CD4-positive, CD25-positive, alpha-beta regulatory T cell (primary cell): ENCODE results near the gene MTHFSD. TPM values are rescaled to one million over a fixed set of nuclear protein-coding genes. Genes with fewer than 3 reads are reported as not detected.

Experiments used
- ATAC-seq, 2 donors: fragments of 150-1000 bp; cut with Tn5 transposase; one replicate each; pipeline ENCODE4 v1.10.0; 2021; ENCODE audit warnings: low read depth in 2 of 2, moderate number of reproducible peaks in 2 of 2, moderate library complexity in 1 of 2
- DNase-seq, 3 donors: peaks; one replicate each; pipeline versions ENCODE4 v3.0.0 to v3.0.0-alpha.2; 2012 to 2022; ENCODE audit warnings: mixed read lengths in 1 of 3
- H3K27ac ChIP-seq: one replicate; pipeline ENCODE4 v1.7.0; 2013; ENCODE audit warnings: mild to moderate bottlenecking, low read length; ENCODE audit not compliant: insufficient read depth, poor library complexity, severe bottlenecking
- H3K27me3 ChIP-seq: one replicate; pipeline ENCODE4 v1.7.0; 2013; ENCODE audit warnings: low read length; ENCODE audit not compliant: control insufficient read depth, insufficient read depth
- H3K36me3 ChIP-seq: one replicate; pipeline ENCODE4 v1.7.0; 2013; ENCODE audit warnings: mild to moderate bottlenecking, low read length, moderate library complexity; ENCODE audit not compliant: control insufficient read depth, insufficient read depth
- H3K4me1 ChIP-seq: 2 replicates; pipeline ENCODE4 v1.7.0; 2013; ENCODE audit warnings: mild to moderate bottlenecking, low read length; ENCODE audit not compliant: insufficient read depth, control insufficient read depth, poor library complexity, severe bottlenecking
- H3K4me3 ChIP-seq: one replicate; pipeline ENCODE4 v1.7.0; 2013; ENCODE audit warnings: low read depth, mild to moderate bottlenecking, low read length, moderate library complexity
- H3K9me3 ChIP-seq, 2 experiments: 1 replicate in 1 of 2; 2 replicates in 1 of 2; pipeline ENCODE4 v1.7.0; 2013; ENCODE audit warnings: low read length in 2 of 2, mild to moderate bottlenecking in 1 of 2, moderate library complexity in 1 of 2; ENCODE audit not compliant: control insufficient read depth in 2 of 2
- H3K27ac Mint-ChIP-seq, 3 donors: one replicate each; pipeline ENCODE4 v1.8.0; 2020 to 2022; ENCODE audit warnings: mild to moderate bottlenecking in 3 of 3, mixed read lengths in 3 of 3, moderate library complexity in 2 of 3
- H3K27me3 Mint-ChIP-seq: one replicate; pipeline ENCODE4 v1.8.0; 2022; ENCODE audit warnings: mild to moderate bottlenecking, mixed read lengths
- H3K36me3 Mint-ChIP-seq: one replicate; pipeline ENCODE4 v1.8.0; 2020; ENCODE audit warnings: mixed read lengths
- H3K4me1 Mint-ChIP-seq, 4 donors: one replicate each; pipeline ENCODE4 v1.8.0; 2020 to 2022; ENCODE audit warnings: mixed read lengths in 4 of 4, mild to moderate bottlenecking in 1 of 4
- H3K4me3 Mint-ChIP-seq, 4 donors: one replicate each; pipeline ENCODE4 v1.8.0; 2020 to 2022; ENCODE audit warnings: mild to moderate bottlenecking in 4 of 4, mixed read lengths in 4 of 4, moderate library complexity in 3 of 4
- H3K9me3 Mint-ChIP-seq, 7 donors: one replicate each; pipeline ENCODE4 v1.8.0; 2020 to 2022; ENCODE audit warnings: mixed read lengths in 7 of 7, mild to moderate bottlenecking in 3 of 7, moderate library complexity in 2 of 7
- polyA plus RNA-seq, 4 donors: library from polyadenylated mRNA; unstranded; fragments of 300-500 nt; fragmentation: Illumina TruSeq; gene quantifications; one replicate each; pipeline ENCODE4 v1.2.3, GENCODE V29; 2021
- total RNA-seq: library from RNA; stranded (reverse); gene quantifications from one replicate; pipeline ENCODE4 v1.2.3, GENCODE V29; 2022

MTHFSD gene
- total and polyA plus RNA-seq, 5 donors from 2014 or later, result 13.4 to 19.4 (median 16.4) TPM

DNA sequence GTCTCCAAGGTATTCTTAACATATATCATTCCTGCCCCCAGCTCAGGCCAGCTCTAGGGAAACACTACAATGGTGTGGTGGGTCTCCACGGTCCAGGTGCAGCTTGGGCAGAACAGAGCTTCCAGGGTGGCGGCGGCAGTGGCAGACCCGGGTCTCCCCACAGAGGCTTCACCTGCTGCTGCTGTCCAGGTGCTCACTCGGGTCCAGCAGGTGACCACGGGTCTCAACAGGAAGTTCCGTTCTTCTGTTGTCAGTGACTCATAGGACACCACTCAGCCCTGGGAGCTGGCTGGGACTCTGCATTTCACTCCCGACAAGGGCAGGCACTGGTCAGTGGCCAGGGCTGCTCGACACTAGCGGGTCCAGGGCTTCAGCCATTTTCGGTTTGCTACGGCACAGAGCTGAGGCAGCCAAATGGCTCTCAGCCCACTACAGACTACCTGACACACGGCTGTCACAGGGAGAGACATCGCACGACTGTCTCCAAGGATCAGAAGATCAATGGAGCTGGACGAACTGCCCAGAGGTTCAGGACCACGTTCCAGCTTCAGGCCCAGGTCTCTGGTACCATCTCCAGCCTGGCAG is 16.7 kb downstream of the MTHFSD start:
- DNase-seq, result no peak
- H3K36me3 Mint-ChIP-seq, result peaks cover 36% of the 10 kb centered on the region
- no peaks in the 10 kb centered on the region for H3K27me3 Mint-ChIP-seq
- ATAC-seq, result no peak
- peak overlapping the region in 1 of 3 donors; percentile 36 for H3K27ac Mint-ChIP-seq
- peaks cover 0 to 3% (median 0%) of the 10 kb centered on the region in 7 donors for H3K9me3 Mint-ChIP-seq
- Histone ChIP-seq H3K9me3 (no peaks in the 10 kb centered on the region), H3K27ac (no peak overlapping the region), H3K27me3 (no peaks in the 10 kb centered on the region), H3K36me3 (peaks cover 65% of the 10 kb centered on the region), H3K4me1 (no peaks in the 10 kb centered on the region), H3K4me3 (no peak overlapping the region)
- H3K4me1 Mint-ChIP-seq, result peaks cover 0 to 3% (median 0%) of the 10 kb centered on the region in 4 donors
- no peak overlapping the region for H3K4me3 Mint-ChIP-seq

DNA sequence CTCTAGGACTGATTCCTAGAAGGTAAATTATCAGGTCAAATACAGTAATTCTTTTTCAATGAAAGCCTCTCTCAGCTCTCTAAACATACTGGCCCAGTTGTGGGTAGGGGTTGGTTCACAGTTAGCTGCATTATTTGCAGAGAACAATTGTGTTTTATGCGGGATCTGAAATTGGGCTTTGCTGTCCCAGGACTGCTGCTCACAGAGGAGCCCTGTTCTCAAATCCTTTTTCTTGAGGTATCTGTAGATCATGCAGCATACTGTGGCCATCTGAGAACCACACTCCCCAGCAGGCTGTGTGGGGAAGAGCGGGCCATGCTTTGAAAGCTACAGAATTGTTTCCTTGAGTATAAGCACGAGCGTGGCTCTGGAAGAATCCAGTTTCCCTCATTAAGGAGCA is 17.5 kb downstream of the MTHFSD start:
- Mint-ChIP-seq H3K36me3 (peaks cover 31% of the 10 kb centered on the region), H3K4me1 (no peaks in the 10 kb centered on the region)

DNA sequence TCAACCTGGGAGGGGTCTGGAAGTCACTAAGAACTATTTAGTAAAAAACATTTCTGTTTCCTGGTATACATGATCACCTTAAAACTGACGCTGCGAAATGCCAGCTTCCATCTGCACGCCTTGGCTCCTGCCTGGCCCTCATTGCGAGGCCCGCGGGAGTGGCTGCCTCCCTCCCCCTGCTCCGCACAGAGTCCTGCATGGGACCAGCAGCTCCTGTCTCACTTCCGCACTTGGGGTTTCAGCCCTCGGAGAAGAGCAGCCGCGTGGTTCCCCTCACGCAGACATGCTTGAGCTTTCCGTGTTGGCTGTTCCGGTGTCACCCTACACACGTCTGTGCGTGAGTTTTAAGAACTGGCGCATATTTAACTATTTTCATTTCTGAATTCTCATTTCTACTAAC is 18.4 kb downstream of the MTHFSD start:
- Mint-ChIP-seq H3K4me1 (no peaks in the 10 kb centered on the region), H3K4me3 (no peak overlapping the region), H3K9me3 (peaks cover 0 to 3% (median 0%) of the 10 kb centered on the region in 7 donors), H3K36me3 (peaks cover 27% of the 10 kb centered on the region), H3K27me3 (no peaks in the 10 kb centered on the region), H3K27ac (no peak overlapping the region)
- Histone ChIP-seq H3K4me3 (no peak overlapping the region), H3K4me1 (no peaks in the 10 kb centered on the region), H3K27ac (no peak overlapping the region), H3K9me3 (no peaks in the 10 kb centered on the region), H3K36me3 (peaks cover 64% of the 10 kb centered on the region), H3K27me3 (no peaks in the 10 kb centered on the region)
- ATAC-seq (no peak), DNase-seq (no peak)

More for the DNA sequence above, 17.5 kb downstream of the MTHFSD start:
- no peaks in the 10 kb centered on the region for H3K4me1 ChIP-seq
- H3K27me3 ChIP-seq, result no peaks in the 10 kb centered on the region
- no peak overlapping the region for H3K4me3 ChIP-seq
- ATAC-seq (no peak), DNase-seq (no peak)
- H3K4me3 Mint-ChIP-seq, result no peak overlapping the region
- no peak overlapping the region for H3K27ac ChIP-seq
- H3K27ac Mint-ChIP-seq, result no peak overlapping the region
- no peaks in the 10 kb centered on the region for H3K9me3 ChIP-seq
- H3K36me3 ChIP-seq, result peaks cover 69% of the 10 kb centered on the region
- peaks cover 0 to 3% (median 0%) of the 10 kb centered on the region in 7 donors for H3K9me3 Mint-ChIP-seq
- no peaks in the 10 kb centered on the region for H3K27me3 Mint-ChIP-seq

DNA sequence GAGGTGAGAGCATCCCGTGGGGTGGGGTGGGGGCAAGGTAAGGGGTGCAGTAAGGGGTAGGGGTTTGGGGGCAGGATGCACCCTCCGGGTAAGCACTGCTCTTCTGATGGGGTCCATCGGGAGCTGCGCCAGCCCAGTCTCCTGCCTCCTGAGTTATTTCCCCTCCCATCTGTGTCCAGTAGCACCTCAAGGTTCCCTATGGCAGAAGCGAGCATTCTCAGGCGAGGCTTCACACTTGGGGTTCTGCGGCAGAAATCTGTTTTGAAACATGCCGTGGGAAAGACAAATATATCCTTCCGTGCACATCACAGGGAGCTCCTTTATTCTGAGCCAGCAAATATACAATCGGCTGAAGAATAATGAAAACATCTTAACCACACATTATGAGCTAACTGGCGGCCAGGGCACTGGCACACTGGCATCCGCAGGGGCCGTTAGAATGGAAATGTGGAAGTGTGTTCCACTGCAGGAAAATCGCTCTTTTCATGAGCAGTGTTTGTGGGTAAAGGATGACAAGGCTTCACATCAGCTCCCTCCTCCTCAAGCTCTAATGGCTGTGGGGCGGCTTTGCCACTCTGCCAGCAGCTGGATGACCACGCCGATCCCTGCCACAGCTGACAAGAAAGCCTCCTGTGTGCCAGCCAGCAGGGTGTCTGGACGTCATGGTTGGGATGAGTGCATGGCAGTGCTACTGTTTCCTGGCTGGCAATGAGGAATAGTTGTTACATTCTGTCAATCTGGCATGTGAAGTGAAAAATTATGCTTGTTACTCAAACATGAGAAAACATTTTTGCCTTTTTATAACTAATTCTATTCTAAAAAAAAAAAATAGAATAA is 20.0 kb downstream of the MTHFSD start:
- ATAC-seq, result no peak
- peaks cover 18% of the 10 kb centered on the region for H3K36me3 Mint-ChIP-seq
- H3K27me3 Mint-ChIP-seq, result no peaks in the 10 kb centered on the region

DNA sequence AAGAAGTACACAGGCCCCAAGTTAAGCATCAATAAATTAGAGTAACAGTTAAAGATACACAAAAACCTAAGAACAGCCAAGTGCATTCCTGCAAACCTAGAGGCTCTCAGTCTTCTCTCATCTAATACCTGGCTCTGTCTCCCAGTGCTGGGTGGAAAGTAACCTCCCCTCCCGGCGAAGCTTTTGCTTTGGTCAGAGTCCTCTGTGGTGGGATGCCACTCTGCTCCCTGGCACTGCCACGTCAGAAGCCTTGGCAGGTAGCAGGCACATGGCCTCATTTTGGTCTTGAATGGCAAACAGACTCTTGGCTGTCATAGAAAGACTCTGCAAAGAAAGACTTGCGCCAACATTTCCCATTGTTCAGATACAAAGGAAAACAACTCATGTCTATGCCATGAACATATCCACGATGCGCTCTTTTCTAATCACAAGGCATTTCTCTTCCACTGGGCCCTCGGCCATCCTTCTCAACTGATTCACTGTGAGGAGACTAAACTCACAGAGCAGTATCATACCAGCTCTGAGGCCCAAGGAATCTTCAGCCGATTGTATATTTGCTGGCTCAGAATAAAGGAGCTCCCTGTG is 21.2 kb downstream of the MTHFSD start:
- peaks cover 38% of the 10 kb centered on the region for H3K36me3 ChIP-seq
- H3K27me3 Mint-ChIP-seq, result no peaks in the 10 kb centered on the region
- no peaks in the 10 kb centered on the region for H3K27me3 ChIP-seq
- H3K4me1 Mint-ChIP-seq, result no peaks in the 10 kb centered on the region
- no peak overlapping the region for H3K27ac ChIP-seq
- DNase-seq (no peak), ATAC-seq (no peak)
- H3K9me3 ChIP-seq, result no peaks in the 10 kb centered on the region
- H3K4me1 ChIP-seq, result no peaks in the 10 kb centered on the region
- H3K4me3 Mint-ChIP-seq, result no peak overlapping the region
- peak overlapping the region in 1 of 3 donors; percentile 32 for H3K27ac Mint-ChIP-seq
- no peak overlapping the region for H3K4me3 ChIP-seq
- peaks cover 0 to 3% (median 0%) of the 10 kb centered on the region in 7 donors for H3K9me3 Mint-ChIP-seq
- peaks cover 11% of the 10 kb centered on the region for H3K36me3 Mint-ChIP-seq

More for the DNA sequence above, 20.0 kb downstream of the MTHFSD start:
- no peaks in the 10 kb centered on the region for H3K27me3 ChIP-seq
- no peaks in the 10 kb centered on the region for H3K9me3 ChIP-seq
- no peak overlapping the region for H3K4me3 ChIP-seq
- no peak overlapping the region for H3K27ac Mint-ChIP-seq
- peaks cover 0 to 3% (median 0%) of the 10 kb centered on the region in 7 donors for H3K9me3 Mint-ChIP-seq
- no peak overlapping the region for H3K4me3 Mint-ChIP-seq
- no peaks in the 10 kb centered on the region for H3K4me1 Mint-ChIP-seq
- H3K36me3 ChIP-seq, result peaks cover 48% of the 10 kb centered on the region
- no peaks in the 10 kb centered on the region for H3K4me1 ChIP-seq
- H3K27ac ChIP-seq, result no peak overlapping the region
- DNase-seq, result no peak

DNA sequence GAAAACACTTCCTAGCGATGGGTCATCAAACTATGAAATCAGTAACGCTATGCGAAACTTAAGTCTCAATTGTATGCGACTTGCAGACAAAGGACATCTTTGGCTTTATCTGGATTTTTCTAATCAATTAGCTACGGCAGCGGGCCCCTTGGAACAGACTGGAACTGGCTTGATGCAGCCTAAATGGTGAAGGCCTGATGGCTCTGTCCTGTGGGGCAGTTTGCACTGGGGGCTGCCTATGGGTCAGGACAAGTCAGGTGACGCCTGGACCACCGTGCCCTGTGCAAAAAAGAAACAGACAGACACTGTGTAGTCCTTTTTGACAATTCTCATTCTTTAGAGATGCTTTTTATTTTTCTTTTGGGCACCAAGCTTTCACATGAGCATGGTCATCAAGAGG is 22.0 kb downstream of the MTHFSD start:
- no peaks in the 10 kb centered on the region for H3K27me3 ChIP-seq
- ATAC-seq (no peak), DNase-seq (no peak)
- Mint-ChIP-seq H3K36me3 (peaks cover 6% of the 10 kb centered on the region), H3K4me1 (no peaks in the 10 kb centered on the region), H3K4me3 (no peak overlapping the region), H3K9me3 (peaks cover 0 to 3% (median 0%) of the 10 kb centered on the region in 7 donors), H3K27me3 (no peaks in the 10 kb centered on the region), H3K27ac (no peak overlapping the region)
- H3K4me3 ChIP-seq, result no peak overlapping the region
- H3K36me3 ChIP-seq, result peaks cover 30% of the 10 kb centered on the region
- H3K9me3 ChIP-seq, result no peaks in the 10 kb centered on the region
- H3K4me1 ChIP-seq, result no peaks in the 10 kb centered on the region
- no peak overlapping the region for H3K27ac ChIP-seq

DNA sequence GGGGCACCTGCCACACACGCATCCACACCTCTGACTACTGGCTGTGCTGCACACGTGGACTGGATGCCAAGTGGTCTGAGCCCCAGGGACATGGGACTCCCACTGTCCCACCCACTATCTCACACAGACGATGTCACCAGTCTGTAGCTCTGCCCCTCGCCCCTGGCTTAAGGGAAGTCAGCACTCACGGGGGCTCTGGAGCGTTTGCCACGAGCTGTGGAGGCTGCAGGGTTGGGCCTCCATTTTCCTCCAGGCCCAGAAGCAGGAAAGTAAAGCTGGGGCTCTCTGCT is 22.6 kb downstream of the MTHFSD start:
- Histone ChIP-seq H3K27ac (no peak overlapping the region), H3K36me3 (peaks cover 24% of the 10 kb centered on the region), H3K4me3 (no peak overlapping the region), H3K9me3 (no peaks in the 10 kb centered on the region), H3K4me1 (no peaks in the 10 kb centered on the region), H3K27me3 (no peaks in the 10 kb centered on the region)
- H3K4me3 Mint-ChIP-seq, result no peak overlapping the region
- no peak for DNase-seq
- peaks cover 0 to 4% (median 0%) of the 10 kb centered on the region in 7 donors for H3K9me3 Mint-ChIP-seq
- H3K27me3 Mint-ChIP-seq, result no peaks in the 10 kb centered on the region
- no peak for ATAC-seq
- H3K4me1 Mint-ChIP-seq, result no peaks in the 10 kb centered on the region
- H3K36me3 Mint-ChIP-seq, result peaks cover 9% of the 10 kb centered on the region
- no peak overlapping the region for H3K27ac Mint-ChIP-seq
